ENCODE measurements around the gene DHRSX.

DNA sequence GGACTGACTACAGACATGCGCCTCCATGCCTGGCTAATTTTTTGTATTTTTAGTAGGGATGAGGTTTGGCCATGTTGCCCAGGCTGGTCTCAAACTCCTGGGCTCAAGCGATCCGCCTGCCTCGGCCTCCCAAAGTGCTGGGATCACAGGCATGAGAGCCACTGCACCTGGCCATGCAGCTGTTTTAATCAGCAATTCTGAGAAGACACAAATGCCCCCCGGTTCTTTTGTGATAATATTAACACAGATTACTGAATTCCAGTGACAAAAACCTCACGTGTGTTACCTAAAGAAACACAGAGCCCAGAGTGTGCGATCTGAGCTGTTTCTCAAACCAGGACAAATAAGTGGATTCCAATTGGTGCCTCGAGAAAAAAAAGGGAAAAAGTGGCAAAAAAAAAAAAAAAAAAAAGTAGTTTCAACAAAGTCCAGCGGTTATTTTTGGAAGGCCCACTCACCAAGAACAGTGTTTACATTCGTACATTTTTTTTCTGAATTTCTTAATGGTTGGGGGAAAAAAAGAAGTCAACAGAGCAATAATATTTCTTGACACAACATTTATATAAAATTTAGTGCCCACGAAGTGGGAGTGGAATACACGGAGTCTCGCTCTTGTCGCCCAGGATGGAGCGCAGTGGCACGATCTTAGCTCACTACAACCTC, 17.2 kb downstream of the DHRSX start:
- TF ChIP-seq EZH2 (IDR thresholded peaks at IDR 0.05; ENCODE audit: insufficient read depth, poor library complexity, severe bottlenecking) (no peak), EZH2phosphoT487 (IDR thresholded peaks at IDR 0.05; ENCODE audit: insufficient read depth, low read depth) (no peak)

All from GM23248 (cell line).